Esophagus squamous epithelium (tissue), 4 donors: Measurements from ENCODE around the gene CELF4.

ENCODE experiments used
- POLR2A ChIP-seq, 4 donors: fragments of 450-650 bp; IDR thresholded peaks; one replicate each; pipeline ENCODE4 v1.6.1; 2017; ENCODE audit warnings: antibody characterized with exemption in 4 of 4, mild to moderate bottlenecking in 4 of 4, moderate library complexity in 3 of 4
- TF ChIP-seq, protein P1 (sequence below), 6 experiments: fragments of 450-650 bp in 4 of 6; fragments of 200-600 bp in 2 of 6; sonication (generic) in 2 of 6; IDR thresholded peaks; one replicate each; pipeline ENCODE4 v1.5.1; 2016 to 2019; ENCODE audit warnings: antibody characterized with exemption in 6 of 6, mild to moderate bottlenecking in 4 of 6, moderate library complexity in 4 of 6

DNA sequence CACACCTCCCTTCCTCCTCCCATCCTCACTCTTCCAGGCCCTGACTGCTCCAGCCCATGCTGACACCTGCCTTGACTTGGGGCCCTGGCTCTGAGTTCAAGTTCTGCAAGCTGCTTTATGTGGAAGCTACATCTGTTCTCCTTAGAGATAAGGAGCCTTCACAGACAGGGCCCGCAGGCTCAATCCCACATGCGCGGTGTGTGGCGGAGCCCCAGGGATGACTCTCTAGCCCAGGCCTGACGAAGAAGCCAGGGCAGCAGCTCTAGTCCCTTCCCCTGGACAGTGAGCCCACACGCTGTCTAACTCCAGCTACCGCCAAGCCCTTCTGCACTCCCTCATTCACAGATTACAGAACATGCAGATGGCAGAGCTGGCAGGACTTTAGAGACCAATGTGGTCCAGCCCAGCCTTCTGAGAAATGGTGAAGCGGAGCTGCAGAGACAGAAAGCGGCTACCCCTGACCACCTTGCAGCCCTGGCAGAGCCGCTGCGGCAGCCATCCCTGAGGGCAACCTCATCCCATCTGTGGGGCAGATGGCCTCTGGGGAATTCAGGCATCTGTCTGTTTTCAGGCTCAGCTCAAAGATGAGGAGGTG lies 304.3 kb downstream of the CELF4 start:
- TF ChIP-seq, protein P1, sequence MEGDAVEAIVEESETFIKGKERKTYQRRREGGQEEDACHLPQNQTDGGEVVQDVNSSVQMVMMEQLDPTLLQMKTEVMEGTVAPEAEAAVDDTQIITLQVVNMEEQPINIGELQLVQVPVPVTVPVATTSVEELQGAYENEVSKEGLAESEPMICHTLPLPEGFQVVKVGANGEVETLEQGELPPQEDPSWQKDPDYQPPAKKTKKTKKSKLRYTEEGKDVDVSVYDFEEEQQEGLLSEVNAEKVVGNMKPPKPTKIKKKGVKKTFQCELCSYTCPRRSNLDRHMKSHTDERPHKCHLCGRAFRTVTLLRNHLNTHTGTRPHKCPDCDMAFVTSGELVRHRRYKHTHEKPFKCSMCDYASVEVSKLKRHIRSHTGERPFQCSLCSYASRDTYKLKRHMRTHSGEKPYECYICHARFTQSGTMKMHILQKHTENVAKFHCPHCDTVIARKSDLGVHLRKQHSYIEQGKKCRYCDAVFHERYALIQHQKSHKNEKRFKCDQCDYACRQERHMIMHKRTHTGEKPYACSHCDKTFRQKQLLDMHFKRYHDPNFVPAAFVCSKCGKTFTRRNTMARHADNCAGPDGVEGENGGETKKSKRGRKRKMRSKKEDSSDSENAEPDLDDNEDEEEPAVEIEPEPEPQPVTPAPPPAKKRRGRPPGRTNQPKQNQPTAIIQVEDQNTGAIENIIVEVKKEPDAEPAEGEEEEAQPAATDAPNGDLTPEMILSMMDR (IDR thresholded peaks at IDR 0.05) = no peak
- TF ChIP-seq POLR2A (IDR thresholded peaks at IDR 0.05) = no peak
